Measurements from ENCODE around the gene GPR157.

GRCh38 chr1:9127395-9128165 lies 1.3 kb downstream of the GPR157 start:
- TF ChIP-seq CTCF (IDR thresholded peaks at IDR 0.05) (no peak), EZH2 (IDR thresholded peaks at IDR 0.05) (no peak)
